Activated T-helper 2 cell treated with anti-CD3 and anti-CD28 coated beads, Interferon-gamma antibody, Interleukin-2, Interleukin-4, amounts not matched to agents 10 μg/mL and 5 μg/mL and 100 μg/mL, durations not matched to agents 14 hours and 24 hours and 36 hours (primary cell): Measurements from ENCODE around the gene FARP2. TPM values are rescaled to one million over a fixed set of nuclear protein-coding genes. Genes with fewer than 3 reads are reported as not detected.
"Not testable (repeated sequence)": the region's sequence is repeated elsewhere in the genome, so short reads cannot be mapped to it uniquely, and the experiment has no call there.

Experiments used
- DNase-seq: peaks from one replicate; pipeline ENCODE4 v3.0.0; 2021; ENCODE audit warnings: low spot score
- H3K27ac Mint-ChIP-seq: one replicate; pipeline ENCODE4 v1.8.0; 2021; ENCODE audit warnings: mixed read lengths
- H3K27me3 Mint-ChIP-seq: one replicate; pipeline ENCODE4 v1.8.0; 2021; ENCODE audit warnings: low read depth, mixed read lengths
- H3K36me3 Mint-ChIP-seq: one replicate; pipeline ENCODE4 v1.8.0; 2021; ENCODE audit warnings: low read depth, mixed read lengths
- H3K4me1 Mint-ChIP-seq: one replicate; pipeline ENCODE4 v1.8.0; 2021; ENCODE audit warnings: low read depth, mixed read lengths
- H3K4me3 Mint-ChIP-seq: one replicate; pipeline ENCODE4 v1.8.0; 2021; ENCODE audit warnings: low read depth, mild to moderate bottlenecking, moderate library complexity, mixed read lengths
- H3K9me3 Mint-ChIP-seq: one replicate; pipeline ENCODE4 v1.8.0; 2021; ENCODE audit warnings: mixed read lengths
- intact Hi-C: fragments of 100-400 bp; cut with micrococcal nuclease; formaldehyde crosslinking; loops from one replicate; pipeline ENCODE4 v1.15.1; 2023
- total RNA-seq: library from RNA; stranded (reverse); gene quantifications from 2 replicates; pipeline ENCODE4 v1.2.3, GENCODE V29; 2022

Gene FARP2
- total RNA-seq, 1 donor from 2014 or later = 38.1 TPM

DNA sequence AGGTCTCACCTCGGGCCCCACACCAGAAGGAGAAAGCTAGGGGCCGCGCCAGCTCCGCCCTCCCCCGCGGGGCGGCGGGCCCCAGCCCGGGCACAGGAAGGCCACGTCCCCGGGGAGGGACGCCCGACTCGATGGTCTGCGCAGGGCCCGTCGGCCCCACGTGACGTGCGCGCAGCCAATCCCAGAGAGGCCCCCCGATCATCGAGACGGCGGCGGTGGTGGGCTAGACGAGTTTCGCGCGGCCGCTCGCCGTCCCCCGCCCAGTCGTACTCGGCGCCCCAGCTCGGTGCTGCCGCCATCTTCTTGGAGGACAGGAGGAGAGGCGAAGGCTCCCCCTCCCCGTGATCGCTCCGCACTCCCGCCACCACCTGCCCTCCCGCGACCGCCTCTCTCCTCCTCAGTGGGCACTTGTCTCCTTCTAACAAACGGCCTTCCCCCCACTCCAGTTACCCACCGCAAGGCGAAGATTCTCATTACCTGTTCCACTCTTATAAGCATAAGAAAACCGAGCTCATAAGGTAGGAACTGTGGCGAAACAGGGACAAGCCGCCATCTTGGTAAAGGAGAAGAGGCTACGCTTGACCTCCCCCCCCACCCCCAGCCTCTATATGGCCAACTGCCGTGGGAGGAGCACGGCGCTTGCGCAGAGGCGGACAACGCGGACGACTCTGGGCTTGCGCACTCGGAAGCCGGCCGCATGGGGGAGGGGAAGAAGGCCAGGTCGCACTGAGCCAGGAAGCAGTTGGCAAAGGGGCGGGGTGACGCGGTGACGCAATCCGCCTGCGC lies 40.8 kb upstream of the FARP2 start, which contains the start of gene HDLBP:
Gene HDLBP, minus strand, starts transcription at position 580 of the 786 bp plus-strand sequence. CDS start 48,803 bp downstream, outside the sequence.
- Mint-ChIP-seq H3K4me1 (peaks cover 60% of the 10 kb centered on the region), H3K27ac (peak within 1 kb of the TSS; percentile 100), H3K36me3 (peaks cover 49% of the 10 kb centered on the region), H3K27me3 (no peaks in the 10 kb centered on the region), H3K4me3 (peak within 1 kb of the TSS; percentile 94), H3K9me3 (no peaks in the 10 kb centered on the region)
- intact Hi-C loops = loop anchor here (1.0 to 10.0 kb wide), 7 partner anchors 41 to 1290 kb away; partner anchors contain the start of genes DUSP28, FARP2, NDUFA10 and STK25
- DNase-seq = peak; percentile 100

- intact Hi-C loops = loop anchor here (1.0 to 10.0 kb wide), 7 partner anchors 40 to 1291 kb away; partner anchors contain the start of genes DUSP28, FARP2, NDUFA10 and STK25
- Mint-ChIP-seq H3K4me3 (peak within 1 kb of the TSS; percentile 94), H3K27ac (peak within 1 kb of the TSS; percentile 100), H3K4me1 (peaks cover 58% of the 10 kb centered on the region), H3K9me3 (no peaks in the 10 kb centered on the region), H3K36me3 (peaks cover 52% of the 10 kb centered on the region), H3K27me3 (no peaks in the 10 kb centered on the region)
- DNase-seq = peak; percentile 77
These were observed 40.0 kb upstream of the FARP2 start, which contains the start of gene SEPTIN2 for GRCh38 chr2:241315879-241316631. SEPTIN2 (plus strand) TSS chr2:241315925; CDS start chr2:241324233, 8,308 bp downstream.

GRCh38 chr2:241316825-241317224 lies 39.3 kb upstream of the FARP2 start:
- H3K4me3 Mint-ChIP-seq = peak overlapping the region; percentile 94
- no peak for DNase-seq
- H3K27ac Mint-ChIP-seq = peak overlapping the region; percentile 97
- peaks cover 54% of the 10 kb centered on the region for H3K36me3 Mint-ChIP-seq
- no peaks in the 10 kb centered on the region for H3K9me3 Mint-ChIP-seq
- intact Hi-C loops = loop anchor here (10.0 kb wide), 1 partner anchor 1292 kb away; the partner anchor contains the start of gene NDUFA10
- H3K27me3 Mint-ChIP-seq = no peaks in the 10 kb centered on the region
- H3K4me1 Mint-ChIP-seq = peaks cover 58% of the 10 kb centered on the region

DNA sequence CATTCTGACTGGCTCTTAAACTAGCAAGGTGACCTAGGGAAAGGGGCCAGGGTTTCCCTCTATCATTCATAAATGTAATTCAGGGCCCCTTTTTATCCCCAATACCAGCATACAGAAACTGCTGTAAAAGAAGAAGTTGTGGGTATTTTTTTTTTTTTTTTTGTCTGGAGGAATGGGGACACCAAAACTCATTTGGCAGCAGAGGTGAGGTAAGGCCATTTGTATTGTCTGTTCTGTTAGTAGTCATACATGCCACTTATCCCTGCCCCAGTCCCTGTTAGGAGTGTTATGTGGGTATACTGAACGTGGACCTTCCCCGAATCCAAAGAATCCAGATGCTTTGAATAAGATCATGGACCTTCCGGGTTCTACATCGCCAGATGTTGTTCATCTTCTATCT lies 38.7 kb upstream of the FARP2 start:
- Mint-ChIP-seq H3K27ac (peak overlapping the region; percentile 97), H3K9me3 (no peaks in the 10 kb centered on the region), H3K4me3 (peak overlapping the region; percentile 94), H3K36me3 (peaks cover 54% of the 10 kb centered on the region), H3K27me3 (no peaks in the 10 kb centered on the region), H3K4me1 (peaks cover 56% of the 10 kb centered on the region)
- no peak for DNase-seq
- intact Hi-C loops = loop anchor here (10.0 kb wide), 1 partner anchor 1293 kb away; the partner anchor contains the start of gene NDUFA10

GRCh38 chr2:241318830-241319229 lies 37.3 kb upstream of the FARP2 start:
- not testable (repeated sequence) for H3K9me3 Mint-ChIP-seq, H3K27ac Mint-ChIP-seq, H3K27me3 Mint-ChIP-seq, DNase-seq
- intact Hi-C loops = loop anchor here (10.0 kb wide), 1 partner anchor 1294 kb away; the partner anchor contains the start of gene NDUFA10
- Mint-ChIP-seq H3K36me3 (peaks cover 54% of the 10 kb centered on the region), H3K4me3 (peak overlapping the region; percentile 10), H3K4me1 (peaks cover 51% of the 10 kb centered on the region)

DNA sequence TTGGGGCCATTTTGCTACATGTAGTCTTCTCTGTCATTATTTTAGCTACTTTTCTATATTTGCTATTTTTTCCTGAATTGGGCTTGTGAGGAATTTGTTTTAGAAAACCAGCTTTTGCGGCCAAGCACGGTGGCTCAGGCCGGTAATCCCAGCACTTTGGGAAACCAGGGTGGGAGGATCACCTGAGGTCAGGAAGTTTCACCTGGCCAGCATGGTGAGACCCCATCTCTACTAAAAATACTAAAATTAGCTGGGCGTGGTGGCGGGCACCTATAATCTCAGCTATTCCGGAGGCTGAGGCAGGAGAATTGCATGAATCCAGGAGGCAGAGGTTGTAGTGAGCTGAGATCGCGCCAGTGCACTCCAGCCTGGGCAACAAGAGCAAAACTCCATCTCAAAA lies 35.7 kb upstream of the FARP2 start:
- intact Hi-C loops = no loop called here
- no peaks in the 10 kb centered on the region for H3K27me3 Mint-ChIP-seq
- H3K4me3 Mint-ChIP-seq = no peak overlapping the region
- H3K36me3 Mint-ChIP-seq = peaks cover 66% of the 10 kb centered on the region
- no peaks in the 10 kb centered on the region for H3K9me3 Mint-ChIP-seq
- no peak overlapping the region for H3K27ac Mint-ChIP-seq
- no peak for DNase-seq
- peaks cover 58% of the 10 kb centered on the region for H3K4me1 Mint-ChIP-seq

DNA sequence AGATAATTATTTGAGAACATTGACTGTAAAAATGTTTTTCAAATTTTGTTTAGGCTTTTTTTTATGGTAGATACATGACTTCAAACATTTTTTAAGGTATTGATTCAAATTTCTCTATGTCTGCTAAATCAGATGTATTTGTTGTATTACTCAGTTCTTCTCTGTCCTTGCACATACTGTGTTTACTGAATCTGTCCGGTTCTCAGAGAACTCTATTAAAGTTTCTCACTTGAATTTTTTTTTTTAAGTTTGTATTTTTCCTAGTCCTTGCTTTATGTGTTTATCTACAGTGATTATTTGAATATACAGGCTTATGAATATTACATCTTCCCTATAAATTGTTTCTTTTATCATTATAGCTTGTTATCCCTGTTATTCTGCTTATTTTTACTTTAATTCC lies 35.1 kb upstream of the FARP2 start:
- Mint-ChIP-seq H3K4me1 (peaks cover 58% of the 10 kb centered on the region), H3K9me3 (no peaks in the 10 kb centered on the region), H3K4me3 (no peak overlapping the region), H3K27me3 (no peaks in the 10 kb centered on the region), H3K36me3 (peaks cover 68% of the 10 kb centered on the region), H3K27ac (no peak overlapping the region)
- DNase-seq = no peak
- intact Hi-C loops = no loop called here

DNA sequence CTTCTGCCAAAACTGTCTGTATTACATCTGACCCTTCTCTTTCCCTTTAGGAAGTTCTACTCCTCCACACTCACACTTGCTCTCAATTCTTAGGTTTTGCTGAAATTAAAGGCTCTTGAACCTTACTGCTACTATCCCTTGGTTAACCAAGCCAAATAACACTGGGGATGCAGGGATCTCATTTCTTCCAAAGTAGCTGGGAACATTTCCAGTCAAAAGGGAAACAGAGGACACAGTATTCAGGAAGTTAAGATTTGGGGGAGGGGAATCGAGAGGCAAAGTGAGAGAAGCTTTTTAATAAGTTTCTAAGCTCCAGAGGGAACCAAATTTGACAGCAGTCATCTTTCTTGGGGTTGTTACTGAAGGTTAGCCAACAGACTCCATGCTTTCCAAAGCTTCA lies 34.2 kb upstream of the FARP2 start:
- no peak for DNase-seq
- Mint-ChIP-seq H3K9me3 (no peaks in the 10 kb centered on the region), H3K4me1 (peaks cover 56% of the 10 kb centered on the region), H3K36me3 (peaks cover 68% of the 10 kb centered on the region), H3K27me3 (no peaks in the 10 kb centered on the region), H3K4me3 (no peak overlapping the region), H3K27ac (no peak overlapping the region)
- intact Hi-C loops = no loop called here

DNA sequence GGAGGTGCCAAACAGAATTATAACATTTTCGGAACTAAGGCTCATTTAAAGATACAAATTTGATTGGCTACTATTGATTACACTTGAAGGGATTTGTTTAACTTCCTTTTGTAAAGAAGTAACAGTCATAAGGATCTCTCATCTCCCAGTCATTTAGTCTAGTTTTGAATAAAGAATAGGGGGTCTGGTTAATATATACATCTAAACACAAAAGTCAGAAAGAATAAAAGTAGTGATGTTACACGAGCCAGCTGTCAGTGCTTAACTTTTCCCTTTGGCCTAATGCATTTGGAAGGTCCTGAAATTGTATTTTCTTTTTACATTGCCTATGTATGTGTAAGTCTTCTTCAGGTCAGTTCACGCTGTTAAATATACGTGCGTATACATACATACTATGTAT lies 32.3 kb upstream of the FARP2 start:
- peaks cover 40% of the 10 kb centered on the region for H3K4me1 Mint-ChIP-seq

GRCh38 chr2:241324775-241325174 lies 31.3 kb upstream of the FARP2 start:
- no peak for DNase-seq
- H3K36me3 Mint-ChIP-seq = peaks cover 73% of the 10 kb centered on the region
- intact Hi-C loops = no loop called here
- no peak overlapping the region for H3K27ac Mint-ChIP-seq
- no peaks in the 10 kb centered on the region for H3K9me3 Mint-ChIP-seq
- no peaks in the 10 kb centered on the region for H3K27me3 Mint-ChIP-seq
- H3K4me1 Mint-ChIP-seq = peaks cover 37% of the 10 kb centered on the region
- no peak overlapping the region for H3K4me3 Mint-ChIP-seq

More for the DNA sequence above, 32.3 kb upstream of the FARP2 start:
- intact Hi-C loops = no loop called here
- Mint-ChIP-seq H3K9me3 (no peaks in the 10 kb centered on the region), H3K4me3 (no peak overlapping the region), H3K27ac (no peak overlapping the region), H3K27me3 (no peaks in the 10 kb centered on the region), H3K36me3 (peaks cover 66% of the 10 kb centered on the region)
- DNase-seq = no peak

DNA sequence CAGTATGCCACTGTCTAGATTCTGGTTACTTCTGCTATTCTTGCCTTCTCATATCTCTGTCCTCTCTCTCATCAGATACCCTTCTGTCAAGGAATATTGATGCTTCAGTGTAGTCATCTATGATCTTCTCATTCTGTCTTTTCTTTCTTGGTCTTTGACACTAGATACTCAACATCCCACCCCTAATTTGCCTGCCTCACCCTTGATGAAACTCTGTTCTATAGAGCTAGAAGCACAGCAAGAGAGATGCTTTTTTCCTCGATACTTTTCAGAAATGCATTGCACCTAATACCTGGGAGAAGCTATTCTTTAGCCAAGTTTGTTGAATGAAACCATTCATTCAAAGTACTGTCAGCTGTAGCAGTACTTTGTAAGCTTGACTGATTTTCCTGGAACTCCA lies 30.8 kb upstream of the FARP2 start:
- intact Hi-C loops = no loop called here

DNA sequence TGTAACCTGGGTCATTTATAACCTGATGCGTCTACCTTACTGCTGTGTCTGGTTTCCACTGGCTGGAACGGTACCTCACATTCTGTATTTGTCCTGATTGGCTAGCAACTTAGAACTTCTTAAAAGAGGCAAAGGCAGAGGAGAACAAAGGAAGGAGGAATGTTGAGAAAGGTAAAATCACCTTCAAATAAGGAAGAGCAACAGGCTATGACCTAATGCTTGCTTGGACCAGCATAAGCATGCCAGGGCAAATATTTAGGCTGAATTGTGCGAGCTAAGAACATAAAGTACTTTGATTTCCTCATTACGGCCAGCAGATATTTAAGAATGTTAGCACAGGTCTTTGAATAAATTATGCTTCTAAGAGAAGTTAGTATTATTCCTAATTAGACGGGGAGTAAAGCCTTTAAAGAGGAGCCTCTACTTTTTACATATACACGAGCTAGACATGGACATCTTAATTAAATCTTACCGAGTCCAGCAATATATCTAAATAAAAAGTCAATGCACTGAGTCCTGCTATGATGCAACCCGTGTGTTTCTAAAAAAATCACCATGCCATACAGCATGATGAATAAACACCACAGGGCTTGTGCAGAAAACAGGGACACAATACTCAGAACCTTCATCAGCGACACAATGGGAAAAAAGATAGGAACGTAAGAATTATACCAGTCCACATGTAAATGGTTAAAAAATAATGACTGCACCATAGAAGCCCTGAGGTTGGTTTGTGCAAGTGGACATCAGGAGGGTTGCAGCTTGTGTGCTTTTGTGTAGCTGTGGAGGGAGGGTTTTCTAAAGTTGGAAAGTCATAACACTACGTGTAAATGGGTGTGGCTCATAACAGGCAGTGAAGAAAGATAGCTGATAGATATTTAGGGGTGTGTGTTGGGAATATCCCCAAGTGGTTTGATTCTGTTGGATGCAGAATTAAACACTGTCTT lies 26.1 kb upstream of the FARP2 start:
- Mint-ChIP-seq H3K4me3 (no peak overlapping the region), H3K9me3 (no peaks in the 10 kb centered on the region), H3K27me3 (no peaks in the 10 kb centered on the region), H3K4me1 (peaks cover 9% of the 10 kb centered on the region), H3K36me3 (peaks cover 72% of the 10 kb centered on the region), H3K27ac (no peak overlapping the region)
- DNase-seq = no peak
- intact Hi-C loops = no loop called here

More for the DNA sequence above, 30.8 kb upstream of the FARP2 start:
- H3K9me3 Mint-ChIP-seq = no peaks in the 10 kb centered on the region
- no peak for DNase-seq
- H3K27me3 Mint-ChIP-seq = no peaks in the 10 kb centered on the region
- H3K27ac Mint-ChIP-seq = no peak overlapping the region
- H3K4me1 Mint-ChIP-seq = peaks cover 33% of the 10 kb centered on the region
- H3K4me3 Mint-ChIP-seq = no peak overlapping the region
- peaks cover 73% of the 10 kb centered on the region for H3K36me3 Mint-ChIP-seq
